GM23338 (cell line): ENCODE data around the gene MEGF11. TPM values are rescaled to one million over a fixed set of nuclear protein-coding genes. Genes with fewer than 3 reads are reported as not detected.

Source experiments
- CREB1 ChIP-seq: fragments of 250-450 bp; sonication (Bioruptor Pico); IDR thresholded peaks from 2 replicates; pipeline ENCODE4 v1.5.0; 2020; ENCODE audit warnings: low read depth, mild to moderate bottlenecking, moderate library complexity
- JUNB ChIP-seq: IDR thresholded peaks from one replicate; pipeline ENCODE4 v1.6.1; 2016; ENCODE audit warnings: antibody characterized with exemption; ENCODE audit not compliant: unreplicated experiment
- STAT1 ChIP-seq: IDR thresholded peaks from one replicate; pipeline ENCODE4 v1.6.1; 2016; ENCODE audit warnings: antibody characterized with exemption; ENCODE audit not compliant: unreplicated experiment
- ZNF331 ChIP-seq: fragments of 250-450 bp; sonication (Bioruptor Pico); IDR thresholded peaks from 2 replicates; pipeline ENCODE4 v1.5.0; 2020; ENCODE audit warnings: low read depth, mild to moderate bottlenecking, moderate library complexity
- polyA plus RNA-seq: library from polyadenylated mRNA; unstranded; fragments of >200 nt; fragmentation: Nextera tagmentation; extraction: Ambion mirVana; gene quantifications from 2 replicates; pipeline ENCODE4 v1.2.1, GENCODE V29; 2016
- total RNA-seq: library from RNA; depleted of rRNA; stranded (reverse); fragments of >200 nt; shearing (Covaris generic); gene quantifications from 2 replicates; pipeline ENCODE4 v1.2.3, GENCODE V29; 2014
- TF ChIP-seq, protein P1 (sequence below): fragments of 250-450 bp; sonication (Bioruptor Pico); IDR thresholded peaks from 2 replicates; pipeline ENCODE4 v1.5.0; 2020; ENCODE audit warnings: mild to moderate bottlenecking, moderate library complexity
- TF ChIP-seq, protein P2 (sequence below): IDR thresholded peaks from one replicate; pipeline ENCODE4 v1.6.1; 2018; ENCODE audit warnings: antibody characterized with exemption; ENCODE audit not compliant: unreplicated experiment

The MEGF11 gene
- total and polyA plus RNA-seq, 2 experiments from 2014 or later = 1.3 to 1.9 TPM

- TF ChIP-seq, protein P1, sequence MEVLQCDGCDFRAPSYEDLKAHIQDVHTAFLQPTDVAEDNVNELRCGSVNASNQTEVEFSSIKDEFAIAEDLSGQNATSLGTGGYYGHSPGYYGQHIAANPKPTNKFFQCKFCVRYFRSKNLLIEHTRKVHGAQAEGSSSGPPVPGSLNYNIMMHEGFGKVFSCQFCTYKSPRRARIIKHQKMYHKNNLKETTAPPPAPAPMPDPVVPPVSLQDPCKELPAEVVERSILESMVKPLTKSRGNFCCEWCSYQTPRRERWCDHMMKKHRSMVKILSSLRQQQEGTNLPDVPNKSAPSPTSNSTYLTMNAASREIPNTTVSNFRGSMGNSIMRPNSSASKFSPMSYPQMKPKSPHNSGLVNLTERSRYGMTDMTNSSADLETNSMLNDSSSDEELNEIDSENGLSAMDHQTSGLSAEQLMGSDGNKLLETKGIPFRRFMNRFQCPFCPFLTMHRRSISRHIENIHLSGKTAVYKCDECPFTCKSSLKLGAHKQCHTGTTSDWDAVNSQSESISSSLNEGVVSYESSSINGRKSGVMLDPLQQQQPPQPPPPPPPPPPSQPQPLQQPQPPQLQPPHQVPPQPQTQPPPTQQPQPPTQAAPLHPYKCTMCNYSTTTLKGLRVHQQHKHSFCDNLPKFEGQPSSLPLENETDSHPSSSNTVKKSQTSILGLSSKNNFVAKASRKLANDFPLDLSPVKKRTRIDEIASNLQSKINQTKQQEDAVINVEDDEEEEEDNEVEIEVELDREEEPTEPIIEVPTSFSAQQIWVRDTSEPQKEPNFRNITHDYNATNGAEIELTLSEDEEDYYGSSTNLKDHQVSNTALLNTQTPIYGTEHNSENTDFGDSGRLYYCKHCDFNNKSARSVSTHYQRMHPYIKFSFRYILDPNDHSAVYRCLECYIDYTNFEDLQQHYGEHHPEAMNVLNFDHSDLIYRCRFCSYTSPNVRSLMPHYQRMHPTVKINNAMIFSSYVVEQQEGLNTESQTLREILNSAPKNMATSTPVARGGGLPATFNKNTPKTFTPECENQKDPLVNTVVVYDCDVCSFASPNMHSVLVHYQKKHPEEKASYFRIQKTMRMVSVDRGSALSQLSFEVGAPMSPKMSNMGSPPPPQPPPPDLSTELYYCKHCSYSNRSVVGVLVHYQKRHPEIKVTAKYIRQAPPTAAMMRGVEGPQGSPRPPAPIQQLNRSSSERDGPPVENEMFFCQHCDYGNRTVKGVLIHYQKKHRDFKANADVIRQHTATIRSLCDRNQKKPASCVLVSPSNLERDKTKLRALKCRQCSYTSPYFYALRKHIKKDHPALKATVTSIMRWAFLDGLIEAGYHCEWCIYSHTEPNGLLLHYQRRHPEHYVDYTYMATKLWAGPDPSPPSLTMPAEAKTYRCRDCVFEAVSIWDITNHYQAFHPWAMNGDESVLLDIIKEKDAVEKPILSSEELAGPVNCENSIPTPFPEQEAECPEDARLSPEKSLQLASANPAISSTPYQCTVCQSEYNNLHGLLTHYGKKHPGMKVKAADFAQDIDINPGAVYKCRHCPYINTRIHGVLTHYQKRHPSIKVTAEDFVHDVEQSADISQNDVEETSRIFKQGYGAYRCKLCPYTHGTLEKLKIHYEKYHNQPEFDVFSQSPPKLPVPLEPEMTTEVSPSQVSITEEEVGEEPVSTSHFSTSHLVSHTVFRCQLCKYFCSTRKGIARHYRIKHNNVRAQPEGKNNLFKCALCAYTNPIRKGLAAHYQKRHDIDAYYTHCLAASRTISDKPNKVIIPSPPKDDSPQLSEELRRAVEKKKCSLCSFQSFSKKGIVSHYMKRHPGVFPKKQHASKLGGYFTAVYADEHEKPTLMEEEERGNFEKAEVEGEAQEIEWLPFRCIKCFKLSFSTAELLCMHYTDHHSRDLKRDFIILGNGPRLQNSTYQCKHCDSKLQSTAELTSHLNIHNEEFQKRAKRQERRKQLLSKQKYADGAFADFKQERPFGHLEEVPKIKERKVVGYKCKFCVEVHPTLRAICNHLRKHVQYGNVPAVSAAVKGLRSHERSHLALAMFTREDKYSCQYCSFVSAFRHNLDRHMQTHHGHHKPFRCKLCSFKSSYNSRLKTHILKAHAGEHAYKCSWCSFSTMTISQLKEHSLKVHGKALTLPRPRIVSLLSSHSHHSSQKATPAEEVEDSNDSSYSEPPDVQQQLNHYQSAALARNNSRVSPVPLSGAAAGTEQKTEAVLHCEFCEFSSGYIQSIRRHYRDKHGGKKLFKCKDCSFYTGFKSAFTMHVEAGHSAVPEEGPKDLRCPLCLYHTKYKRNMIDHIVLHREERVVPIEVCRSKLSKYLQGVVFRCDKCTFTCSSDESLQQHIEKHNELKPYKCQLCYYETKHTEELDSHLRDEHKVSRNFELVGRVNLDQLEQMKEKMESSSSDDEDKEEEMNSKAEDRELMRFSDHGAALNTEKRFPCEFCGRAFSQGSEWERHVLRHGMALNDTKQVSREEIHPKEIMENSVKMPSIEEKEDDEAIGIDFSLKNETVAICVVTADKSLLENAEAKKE (CRISPR knock-in tag) = no peak
- TF ChIP-seq ZNF331 (no peak), STAT1 (no peak), JUNB (no peak), CREB1 (CRISPR knock-in tag) (no peak)
- TF ChIP-seq, protein P2, sequence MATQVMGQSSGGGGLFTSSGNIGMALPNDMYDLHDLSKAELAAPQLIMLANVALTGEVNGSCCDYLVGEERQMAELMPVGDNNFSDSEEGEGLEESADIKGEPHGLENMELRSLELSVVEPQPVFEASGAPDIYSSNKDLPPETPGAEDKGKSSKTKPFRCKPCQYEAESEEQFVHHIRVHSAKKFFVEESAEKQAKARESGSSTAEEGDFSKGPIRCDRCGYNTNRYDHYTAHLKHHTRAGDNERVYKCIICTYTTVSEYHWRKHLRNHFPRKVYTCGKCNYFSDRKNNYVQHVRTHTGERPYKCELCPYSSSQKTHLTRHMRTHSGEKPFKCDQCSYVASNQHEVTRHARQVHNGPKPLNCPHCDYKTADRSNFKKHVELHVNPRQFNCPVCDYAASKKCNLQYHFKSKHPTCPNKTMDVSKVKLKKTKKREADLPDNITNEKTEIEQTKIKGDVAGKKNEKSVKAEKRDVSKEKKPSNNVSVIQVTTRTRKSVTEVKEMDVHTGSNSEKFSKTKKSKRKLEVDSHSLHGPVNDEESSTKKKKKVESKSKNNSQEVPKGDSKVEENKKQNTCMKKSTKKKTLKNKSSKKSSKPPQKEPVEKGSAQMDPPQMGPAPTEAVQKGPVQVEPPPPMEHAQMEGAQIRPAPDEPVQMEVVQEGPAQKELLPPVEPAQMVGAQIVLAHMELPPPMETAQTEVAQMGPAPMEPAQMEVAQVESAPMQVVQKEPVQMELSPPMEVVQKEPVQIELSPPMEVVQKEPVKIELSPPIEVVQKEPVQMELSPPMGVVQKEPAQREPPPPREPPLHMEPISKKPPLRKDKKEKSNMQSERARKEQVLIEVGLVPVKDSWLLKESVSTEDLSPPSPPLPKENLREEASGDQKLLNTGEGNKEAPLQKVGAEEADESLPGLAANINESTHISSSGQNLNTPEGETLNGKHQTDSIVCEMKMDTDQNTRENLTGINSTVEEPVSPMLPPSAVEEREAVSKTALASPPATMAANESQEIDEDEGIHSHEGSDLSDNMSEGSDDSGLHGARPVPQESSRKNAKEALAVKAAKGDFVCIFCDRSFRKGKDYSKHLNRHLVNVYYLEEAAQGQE = no peak
Observed at GRCh38 chr15:65913631-65914199, 339.8 kb downstream of the MEGF11 start (continued).
